MM.1S (cell line): Measurements from ENCODE around the gene TMEFF2.

Experiments used
- DNase-seq: peaks from one replicate; pipeline ENCODE4 v3.0.0-alpha.2; 2015
- H2AFZ ChIP-seq: fragments of 300-600 bp; sonication (generic); 2 replicates; pipeline ENCODE4 v1.6.0; 2016; ENCODE audit warnings: antibody characterized with exemption, low read length
- H3F3A ChIP-seq: fragments of 300-600 bp; sonication (generic); 2 replicates; pipeline ENCODE4 v1.6.1; 2016; ENCODE audit warnings: mild to moderate bottlenecking, antibody characterized with exemption, low read length, moderate library complexity, mixed read lengths; ENCODE audit not compliant: insufficient read depth
- H3K27ac ChIP-seq: fragments of 300-600 bp; sonication (generic); 2 replicates; pipeline ENCODE4 v1.5.1; 2016; ENCODE audit warnings: mild to moderate bottlenecking, low read length
- H3K27me3 ChIP-seq: fragments of 300-600 bp; sonication (generic); replicated peaks from 2 replicates; pipeline ENCODE4 v1.6.0; 2016; ENCODE audit warnings: low read length; ENCODE audit not compliant: insufficient read depth
- H3K36me3 ChIP-seq: fragments of 300-600 bp; sonication (generic); replicated peaks from 2 replicates; pipeline ENCODE4 v1.6.1; 2016; ENCODE audit warnings: mild to moderate bottlenecking, low read length, mixed read lengths; ENCODE audit not compliant: insufficient read depth
- H3K4me1 ChIP-seq: fragments of 300-600 bp; sonication (generic); 2 replicates; pipeline ENCODE4 v1.6.1; 2016; ENCODE audit warnings: low read length, mixed read lengths
- H3K4me2 ChIP-seq: fragments of 300-600 bp; sonication (generic); 2 replicates; pipeline ENCODE4 v1.6.0; 2016; ENCODE audit warnings: low read depth, low read length
- H3K4me3 ChIP-seq: fragments of 300-600 bp; sonication (generic); 2 replicates; pipeline ENCODE4 v1.5.1; 2016; ENCODE audit warnings: low read length, mixed read lengths
- H3K79me2 ChIP-seq: fragments of 300-600 bp; sonication (generic); 2 replicates; pipeline ENCODE4 v1.6.1; 2016; ENCODE audit warnings: mixed run types, low read length, mixed read lengths
- H3K9ac ChIP-seq: fragments of 300-600 bp; sonication (generic); 2 replicates; pipeline ENCODE4 v1.6.1; 2016; ENCODE audit warnings: low read length, mixed read lengths
- H3K9me2 ChIP-seq: fragments of 300-600 bp; sonication (generic); replicated peaks from 2 replicates; pipeline ENCODE4 v1.6.1; 2016; ENCODE audit warnings: mild to moderate bottlenecking, low read length, mixed read lengths; ENCODE audit not compliant: insufficient read depth
- H3K9me3 ChIP-seq: fragments of 300-600 bp; sonication (generic); replicated peaks from 2 replicates; pipeline ENCODE4 v1.6.1; 2016; ENCODE audit warnings: mild to moderate bottlenecking, low read length, mixed read lengths; ENCODE audit not compliant: insufficient read depth
- H4K20me1 ChIP-seq: fragments of 300-600 bp; sonication (generic); 2 replicates; pipeline ENCODE4 v1.6.1; 2016; ENCODE audit warnings: mild to moderate bottlenecking, low read length, moderate library complexity, mixed read lengths; ENCODE audit not compliant: insufficient read depth
- EZH2 ChIP-seq: fragments of 300-600 bp; sonication (generic); optimal IDR thresholded peaks from 2 replicates; pipeline ENCODE3; 2017; ENCODE audit warnings: low read depth, mild to moderate bottlenecking, antibody characterized with exemption, low read length, mixed read lengths
- EZH2phosphoT487 ChIP-seq: fragments of 300-600 bp; sonication (generic); IDR thresholded peaks from 2 replicates; pipeline ENCODE4 v1.6.1; 2018; ENCODE audit warnings: antibody characterized with exemption, low read length
- TF ChIP-seq, protein P1 (sequence below): fragments of 300-600 bp; sonication (generic); IDR thresholded peaks from 2 replicates; pipeline ENCODE4 v1.5.1; 2016; ENCODE audit warnings: antibody characterized with exemption, low read length, mixed read lengths

TMEFF2 gene

DNA sequence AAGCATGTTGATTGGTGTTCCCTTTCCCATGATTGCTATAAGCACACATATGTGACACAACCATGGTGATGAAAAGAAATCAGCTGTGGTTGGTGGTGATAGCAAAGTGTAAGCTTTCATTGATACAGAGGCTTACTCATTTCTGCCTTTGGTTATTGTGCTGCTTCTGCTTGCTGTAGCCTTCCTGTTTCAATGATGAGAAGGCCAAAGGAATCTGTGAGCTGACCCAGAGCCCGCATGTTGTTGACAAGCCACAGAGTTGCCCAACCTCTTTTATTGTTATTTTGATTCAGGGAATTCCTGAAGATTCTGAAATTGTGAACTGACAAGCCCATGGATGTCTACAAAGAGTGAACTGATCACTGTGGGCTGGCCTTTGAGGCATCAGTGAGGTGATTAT is 164.4 kb downstream of the TMEFF2 start:
- H3K36me3 ChIP-seq, result no peaks in the 10 kb centered on the region
- TF ChIP-seq, protein P1, sequence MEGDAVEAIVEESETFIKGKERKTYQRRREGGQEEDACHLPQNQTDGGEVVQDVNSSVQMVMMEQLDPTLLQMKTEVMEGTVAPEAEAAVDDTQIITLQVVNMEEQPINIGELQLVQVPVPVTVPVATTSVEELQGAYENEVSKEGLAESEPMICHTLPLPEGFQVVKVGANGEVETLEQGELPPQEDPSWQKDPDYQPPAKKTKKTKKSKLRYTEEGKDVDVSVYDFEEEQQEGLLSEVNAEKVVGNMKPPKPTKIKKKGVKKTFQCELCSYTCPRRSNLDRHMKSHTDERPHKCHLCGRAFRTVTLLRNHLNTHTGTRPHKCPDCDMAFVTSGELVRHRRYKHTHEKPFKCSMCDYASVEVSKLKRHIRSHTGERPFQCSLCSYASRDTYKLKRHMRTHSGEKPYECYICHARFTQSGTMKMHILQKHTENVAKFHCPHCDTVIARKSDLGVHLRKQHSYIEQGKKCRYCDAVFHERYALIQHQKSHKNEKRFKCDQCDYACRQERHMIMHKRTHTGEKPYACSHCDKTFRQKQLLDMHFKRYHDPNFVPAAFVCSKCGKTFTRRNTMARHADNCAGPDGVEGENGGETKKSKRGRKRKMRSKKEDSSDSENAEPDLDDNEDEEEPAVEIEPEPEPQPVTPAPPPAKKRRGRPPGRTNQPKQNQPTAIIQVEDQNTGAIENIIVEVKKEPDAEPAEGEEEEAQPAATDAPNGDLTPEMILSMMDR, result no peak
- TF ChIP-seq EZH2, result no peak
- no peak for TF ChIP-seq EZH2phosphoT487
- no peak overlapping the region for H2AFZ ChIP-seq
- H3K9ac ChIP-seq, result no peak overlapping the region
- no peaks in the 10 kb centered on the region for H4K20me1 ChIP-seq
- H3K9me3 ChIP-seq, result no peaks in the 10 kb centered on the region
- no peaks in the 10 kb centered on the region for H3F3A ChIP-seq
- no peaks in the 10 kb centered on the region for H3K27me3 ChIP-seq
- no peaks in the 10 kb centered on the region for H3K79me2 ChIP-seq
- DNase-seq, result no peak
- no peak overlapping the region for H3K4me2 ChIP-seq
- no peak overlapping the region for H3K27ac ChIP-seq
- no peaks in the 10 kb centered on the region for H3K4me1 ChIP-seq
- no peaks in the 10 kb centered on the region for H3K9me2 ChIP-seq
- no peak overlapping the region for H3K4me3 ChIP-seq

DNA sequence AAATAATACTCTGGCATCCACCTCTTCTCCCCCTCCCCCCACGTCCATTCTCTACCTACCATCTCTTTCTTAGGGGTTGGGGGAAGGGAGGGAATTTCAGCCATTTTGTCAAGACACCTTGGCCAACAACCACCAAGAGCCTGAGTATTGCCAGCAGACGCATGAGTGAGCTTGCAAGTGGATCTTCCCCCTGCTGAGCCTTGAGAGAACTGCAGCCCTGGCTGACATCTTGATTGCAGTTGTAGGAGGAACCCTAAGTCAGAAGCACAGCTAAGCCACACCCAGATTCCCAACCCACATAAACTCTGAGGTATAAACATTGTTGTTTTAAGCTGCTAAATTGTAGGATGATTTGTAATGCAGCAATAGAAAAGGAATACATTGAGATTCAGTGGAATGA is 165.6 kb downstream of the TMEFF2 start:
- Histone ChIP-seq H3K9me3 (no peaks in the 10 kb centered on the region), H3K9ac (no peak overlapping the region), H3K79me2 (no peaks in the 10 kb centered on the region), H3K27me3 (no peaks in the 10 kb centered on the region), H4K20me1 (no peaks in the 10 kb centered on the region), H3F3A (no peaks in the 10 kb centered on the region), H3K36me3 (no peaks in the 10 kb centered on the region), H2AFZ (no peak overlapping the region), H3K27ac (no peak overlapping the region), H3K9me2 (no peaks in the 10 kb centered on the region), H3K4me3 (no peak overlapping the region), H3K4me2 (no peak overlapping the region), H3K4me1 (no peaks in the 10 kb centered on the region)
- TF ChIP-seq, protein P1, result peak; percentile 12; the same call in 1 of the 2 replicates
- TF ChIP-seq EZH2, result no peak
- no peak for DNase-seq

GRCh38 chr2:192026825-192027120 is 168.0 kb downstream of the TMEFF2 start:
- Histone ChIP-seq H3K4me3 (no peak overlapping the region), H3K4me2 (no peak overlapping the region), H3K27ac (no peak overlapping the region), H3K9me2 (no peaks in the 10 kb centered on the region), H3F3A (no peaks in the 10 kb centered on the region), H2AFZ (no peak overlapping the region), H3K36me3 (no peaks in the 10 kb centered on the region), H3K79me2 (no peaks in the 10 kb centered on the region), H3K27me3 (no peaks in the 10 kb centered on the region), H3K9ac (no peak overlapping the region), H4K20me1 (no peaks in the 10 kb centered on the region), H3K9me3 (no peaks in the 10 kb centered on the region), H3K4me1 (no peaks in the 10 kb centered on the region)
- no peak for DNase-seq
- no peak for TF ChIP-seq EZH2
- TF ChIP-seq EZH2phosphoT487, result no peak
- TF ChIP-seq, protein P1, result no peak
